Progenitor cell of endocrine pancreas (in vitro differentiated cells): ENCODE results near the gene SDHC. TPM values are rescaled to one million over a fixed set of nuclear protein-coding genes. Genes with fewer than 3 reads are reported as not detected.

ENCODE experiments used
- DNase-seq: peaks from one replicate; pipeline ENCODE4 v3.0.0; 2021; ENCODE audit warnings: low spot score; ENCODE audit not compliant: unreplicated experiment
- H3K27ac Mint-ChIP-seq: 2 replicates; pipeline ENCODE4 v1.8.0; 2021; ENCODE audit warnings: mild to moderate bottlenecking, moderate library complexity, mixed read lengths
- H3K27me3 Mint-ChIP-seq: 2 replicates; pipeline ENCODE4 v1.8.0; 2021; ENCODE audit warnings: mixed read lengths
- H3K36me3 Mint-ChIP-seq: 2 replicates; pipeline ENCODE4 v1.8.0; 2022; ENCODE audit warnings: mixed read lengths; ENCODE audit not compliant: insufficient read depth
- H3K4me1 Mint-ChIP-seq: 2 replicates; pipeline ENCODE4 v1.8.0; 2021; ENCODE audit warnings: low read depth, mixed read lengths
- H3K4me3 Mint-ChIP-seq: 2 replicates; pipeline ENCODE4 v1.8.0; 2021; ENCODE audit warnings: low read depth, mild to moderate bottlenecking, moderate library complexity, mixed read lengths
- H3K9me3 Mint-ChIP-seq: 2 replicates; pipeline ENCODE4 v1.8.0; 2021; ENCODE audit warnings: low read depth, mixed read lengths
- CTCF ChIP-seq: fragments of 200-600 bp; sonication (generic); IDR thresholded peaks from one replicate; pipeline ENCODE4 v1.5.0; 2021; ENCODE audit warnings: antibody characterized with exemption, mild to moderate bottlenecking; ENCODE audit not compliant: unreplicated experiment
- total RNA-seq: library from RNA; stranded (reverse); gene quantifications from 2 replicates; pipeline ENCODE4 v1.2.1, GENCODE V29; 2021

The SDHC gene
- total RNA-seq, 1 donor from 2014 or later: 167 TPM

- H3K27ac Mint-ChIP-seq: no peak overlapping the region
- H3K27me3 Mint-ChIP-seq: no peaks in the 10 kb centered on the region
- peaks cover 16% of the 10 kb centered on the region for H3K36me3 Mint-ChIP-seq
- no peak for DNase-seq
- TF ChIP-seq CTCF: no peak
- H3K4me1 Mint-ChIP-seq: no peaks in the 10 kb centered on the region
- no peak overlapping the region for H3K4me3 Mint-ChIP-seq
- H3K9me3 Mint-ChIP-seq: no peaks in the 10 kb centered on the region
Observed at GRCh38 chr1:161342821-161343220, 28.6 kb downstream of the SDHC start.

GRCh38 chr1:161350671-161351070 lies 36.5 kb downstream of the SDHC start:
- no peaks in the 10 kb centered on the region for H3K9me3 Mint-ChIP-seq
- H3K36me3 Mint-ChIP-seq: peaks cover 2% of the 10 kb centered on the region
- no peak for TF ChIP-seq CTCF
- no peak overlapping the region for H3K4me3 Mint-ChIP-seq
- H3K27me3 Mint-ChIP-seq: no peaks in the 10 kb centered on the region
- H3K4me1 Mint-ChIP-seq: no peaks in the 10 kb centered on the region
- no peak for DNase-seq
- H3K27ac Mint-ChIP-seq: no peak overlapping the region

- H3K27me3 Mint-ChIP-seq: no peaks in the 10 kb centered on the region
- TF ChIP-seq CTCF: no peak
- DNase-seq: no peak
- H3K36me3 Mint-ChIP-seq: peaks cover 4% of the 10 kb centered on the region
- no peak overlapping the region for H3K27ac Mint-ChIP-seq
- H3K4me1 Mint-ChIP-seq: no peaks in the 10 kb centered on the region
- H3K9me3 Mint-ChIP-seq: no peaks in the 10 kb centered on the region
- H3K4me3 Mint-ChIP-seq: no peak overlapping the region
Observed at GRCh38 chr1:161351482-161351881, 37.3 kb downstream of the SDHC start.

- Mint-ChIP-seq H3K27me3 (no peaks in the 10 kb centered on the region), H3K27ac (no peak overlapping the region), H3K9me3 (no peaks in the 10 kb centered on the region), H3K4me3 (no peak overlapping the region), H3K36me3 (peaks cover 5% of the 10 kb centered on the region), H3K4me1 (no peaks in the 10 kb centered on the region)
- no peak for TF ChIP-seq CTCF
- DNase-seq: no peak
Observed at GRCh38 chr1:161357073-161357472, 42.9 kb downstream of the SDHC start.

GRCh38 chr1:161359291-161359690 lies 45.1 kb downstream of the SDHC start:
- DNase-seq: no peak
- no peaks in the 10 kb centered on the region for H3K9me3 Mint-ChIP-seq
- no peak overlapping the region for H3K27ac Mint-ChIP-seq
- H3K4me3 Mint-ChIP-seq: no peak overlapping the region
- H3K36me3 Mint-ChIP-seq: peaks cover 9% of the 10 kb centered on the region
- TF ChIP-seq CTCF: no peak
- no peaks in the 10 kb centered on the region for H3K4me1 Mint-ChIP-seq
- H3K27me3 Mint-ChIP-seq: no peaks in the 10 kb centered on the region
